Measurements from ENCODE around the gene STMN3. TPM values are rescaled to one million over a fixed set of nuclear protein-coding genes. Genes with fewer than 3 reads are reported as not detected.

STMN3 gene
- polyA plus RNA-seq, 1 of the 3 experiments (the other 2 are of a cell fraction), result 111 TPM

DNA sequence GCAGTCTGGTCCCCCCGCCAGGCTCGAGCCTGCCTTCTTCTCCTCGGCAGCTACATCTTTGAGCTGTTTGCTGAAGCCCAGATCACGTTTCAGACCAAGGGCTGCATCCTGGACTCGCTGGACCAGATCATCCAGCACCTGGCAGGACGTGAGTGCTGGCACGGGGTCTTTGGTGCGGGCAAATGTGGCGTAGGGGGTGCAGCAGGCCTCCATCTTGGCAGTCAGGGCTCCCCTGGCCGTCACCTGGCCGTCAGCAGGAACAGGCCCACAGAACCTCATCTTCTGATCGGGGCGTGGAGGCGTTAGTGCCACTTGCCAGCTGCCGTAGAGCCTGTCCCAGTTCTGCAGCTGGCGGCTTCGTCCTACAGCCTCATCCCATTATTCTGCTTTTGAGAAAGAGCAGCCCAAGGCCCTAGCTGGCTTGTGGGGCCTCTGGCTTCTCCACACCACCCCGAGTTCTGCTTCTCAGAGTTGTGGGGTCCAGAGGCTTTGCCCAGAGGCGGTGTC lies 26.6 kb upstream of the STMN3 start:
- Histone ChIP-seq H3K9me3 (no peaks in the 10 kb centered on the region), H3K4me1 (ENCODE audit: control insufficient read depth in 1 of 2, insufficient read depth in 2 of 2, low read depth in 1 of 2, low read length in 1 of 2) (peaks cover 0 to 16% of the 10 kb centered on the region in 2 experiments; a peak in 3 of 4 replicates), H3F3A (replicated peaks; ENCODE audit: insufficient read depth) (peaks cover 12% of the 10 kb centered on the region), H3K4me3 (ENCODE audit: low read depth in 2 of 2, low read length in 1 of 2) (no peak overlapping the region), H3K36me3 (replicated peaks in 1 of 2; ENCODE audit: control insufficient read depth in 1 of 2, insufficient read depth in 2 of 2, low read length in 1 of 2) (peaks cover 5 to 6% of the 10 kb centered on the region in 2 experiments), H3K27me3 (ENCODE audit: insufficient read depth) (no peaks in the 10 kb centered on the region), H2AFZ (ENCODE audit: low read depth) (no peak overlapping the region), H3K27ac (ENCODE audit: low read depth in 2 of 2, low read length in 1 of 2) (no peak overlapping the region), H3K79me2 (ENCODE audit: insufficient read depth) (no peaks in the 10 kb centered on the region), H4K20me1 (ENCODE audit: insufficient read depth) (no peaks in the 10 kb centered on the region), H3K9me2 (no peaks in the 10 kb centered on the region), H3K9ac (no peak overlapping the region), H3K4me2 (no peak overlapping the region)
- ChIA-PET POLR2A (no interaction called here), CTCF (no interaction called here)
- 93% methylated on average over 11 of the region's 19 CpGs for WGBS (ENCODE audit: low lambda C conversion rate)
- TF ChIP-seq, protein P1, sequence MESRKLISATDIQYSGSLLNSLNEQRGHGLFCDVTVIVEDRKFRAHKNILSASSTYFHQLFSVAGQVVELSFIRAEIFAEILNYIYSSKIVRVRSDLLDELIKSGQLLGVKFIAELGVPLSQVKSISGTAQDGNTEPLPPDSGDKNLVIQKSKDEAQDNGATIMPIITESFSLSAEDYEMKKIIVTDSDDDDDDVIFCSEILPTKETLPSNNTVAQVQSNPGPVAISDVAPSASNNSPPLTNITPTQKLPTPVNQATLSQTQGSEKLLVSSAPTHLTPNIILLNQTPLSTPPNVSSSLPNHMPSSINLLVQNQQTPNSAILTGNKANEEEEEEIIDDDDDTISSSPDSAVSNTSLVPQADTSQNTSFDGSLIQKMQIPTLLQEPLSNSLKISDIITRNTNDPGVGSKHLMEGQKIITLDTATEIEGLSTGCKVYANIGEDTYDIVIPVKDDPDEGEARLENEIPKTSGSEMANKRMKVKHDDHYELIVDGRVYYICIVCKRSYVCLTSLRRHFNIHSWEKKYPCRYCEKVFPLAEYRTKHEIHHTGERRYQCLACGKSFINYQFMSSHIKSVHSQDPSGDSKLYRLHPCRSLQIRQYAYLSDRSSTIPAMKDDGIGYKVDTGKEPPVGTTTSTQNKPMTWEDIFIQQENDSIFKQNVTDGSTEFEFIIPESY (IDR thresholded peaks at IDR 0.05; ENCODE audit: borderline replicate concordance, low read depth), result no peak
- TF ChIP-seq, protein P2, sequence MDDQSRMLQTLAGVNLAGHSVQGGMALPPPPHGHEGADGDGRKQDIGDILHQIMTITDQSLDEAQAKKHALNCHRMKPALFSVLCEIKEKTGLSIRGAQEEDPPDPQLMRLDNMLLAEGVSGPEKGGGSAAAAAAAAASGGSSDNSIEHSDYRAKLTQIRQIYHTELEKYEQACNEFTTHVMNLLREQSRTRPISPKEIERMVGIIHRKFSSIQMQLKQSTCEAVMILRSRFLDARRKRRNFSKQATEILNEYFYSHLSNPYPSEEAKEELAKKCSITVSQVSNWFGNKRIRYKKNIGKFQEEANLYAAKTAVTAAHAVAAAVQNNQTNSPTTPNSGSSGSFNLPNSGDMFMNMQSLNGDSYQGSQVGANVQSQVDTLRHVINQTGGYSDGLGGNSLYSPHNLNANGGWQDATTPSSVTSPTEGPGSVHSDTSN (IDR thresholded peaks at IDR 0.05), result no peak
- TF ChIP-seq MEF2A (IDR thresholded peaks at IDR 0.05; ENCODE audit: borderline replicate concordance, low read depth), result no peak
- TF ChIP-seq, protein P3, sequence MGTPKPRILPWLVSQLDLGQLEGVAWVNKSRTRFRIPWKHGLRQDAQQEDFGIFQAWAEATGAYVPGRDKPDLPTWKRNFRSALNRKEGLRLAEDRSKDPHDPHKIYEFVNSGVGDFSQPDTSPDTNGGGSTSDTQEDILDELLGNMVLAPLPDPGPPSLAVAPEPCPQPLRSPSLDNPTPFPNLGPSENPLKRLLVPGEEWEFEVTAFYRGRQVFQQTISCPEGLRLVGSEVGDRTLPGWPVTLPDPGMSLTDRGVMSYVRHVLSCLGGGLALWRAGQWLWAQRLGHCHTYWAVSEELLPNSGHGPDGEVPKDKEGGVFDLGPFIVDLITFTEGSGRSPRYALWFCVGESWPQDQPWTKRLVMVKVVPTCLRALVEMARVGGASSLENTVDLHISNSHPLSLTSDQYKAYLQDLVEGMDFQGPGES (IDR thresholded peaks at IDR 0.05; ENCODE audit: low read depth, low read length), result no peak
- TF ChIP-seq, protein P4, sequence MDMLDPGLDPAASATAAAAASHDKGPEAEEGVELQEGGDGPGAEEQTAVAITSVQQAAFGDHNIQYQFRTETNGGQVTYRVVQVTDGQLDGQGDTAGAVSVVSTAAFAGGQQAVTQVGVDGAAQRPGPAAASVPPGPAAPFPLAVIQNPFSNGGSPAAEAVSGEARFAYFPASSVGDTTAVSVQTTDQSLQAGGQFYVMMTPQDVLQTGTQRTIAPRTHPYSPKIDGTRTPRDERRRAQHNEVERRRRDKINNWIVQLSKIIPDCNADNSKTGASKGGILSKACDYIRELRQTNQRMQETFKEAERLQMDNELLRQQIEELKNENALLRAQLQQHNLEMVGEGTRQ (IDR thresholded peaks at IDR 0.05; ENCODE audit: borderline replicate concordance, low read depth, low read length), result no peak
- TF ChIP-seq RAD21 (IDR thresholded peaks at IDR 0.05; ENCODE audit: low read length), result no peak
- no peak for TF ChIP-seq POLR2AphosphoS5 (IDR thresholded peaks at IDR 0.05; ENCODE audit: low read depth, low read length)
- no peak for TF ChIP-seq RCOR1 (IDR thresholded peaks at IDR 0.05; ENCODE audit: low read length)
- no peak for TF ChIP-seq YY1 (IDR thresholded peaks at IDR 0.05; ENCODE audit: low read depth)
- no peak for TF ChIP-seq FOXJ3 (CRISPR knock-in tag; IDR thresholded peaks at IDR 0.05)
- TF ChIP-seq FOXM1 (IDR thresholded peaks at IDR 0.05; ENCODE audit: low read depth), result no peak
- TF ChIP-seq EP300 (IDR thresholded peaks at IDR 0.05; ENCODE audit: borderline replicate concordance in 1 of 2, low read depth in 1 of 2, low read length in 1 of 2), result no peak
- TF ChIP-seq TEAD4 (IDR thresholded peaks at IDR 0.05; ENCODE audit: borderline replicate concordance, insufficient read depth), result no peak
- TF ChIP-seq, protein P5, sequence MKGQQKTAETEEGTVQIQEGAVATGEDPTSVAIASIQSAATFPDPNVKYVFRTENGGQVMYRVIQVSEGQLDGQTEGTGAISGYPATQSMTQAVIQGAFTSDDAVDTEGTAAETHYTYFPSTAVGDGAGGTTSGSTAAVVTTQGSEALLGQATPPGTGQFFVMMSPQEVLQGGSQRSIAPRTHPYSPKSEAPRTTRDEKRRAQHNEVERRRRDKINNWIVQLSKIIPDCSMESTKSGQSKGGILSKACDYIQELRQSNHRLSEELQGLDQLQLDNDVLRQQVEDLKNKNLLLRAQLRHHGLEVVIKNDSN (IDR thresholded peaks at IDR 0.05; ENCODE audit: borderline replicate concordance, low read depth), result no peak
- no peak for TF ChIP-seq SMC3 (IDR thresholded peaks at IDR 0.05; ENCODE audit: low read depth, low read length)
- no peak for DNase-seq
